Activated T-cell treated with anti-CD3 and anti-CD28 coated beads for 1 hour (primary cell): ENCODE results near the gene KRT15.

Experiments used
- DNase-seq: peaks from one replicate; pipeline ENCODE4 v3.0.0-alpha.2; 2020; ENCODE audit warnings: low read depth

KRT15 gene

GRCh38 chr17:41504246-41504977 is 14.3 kb downstream of the KRT15 start:
- DNase-seq = no peak

DNA sequence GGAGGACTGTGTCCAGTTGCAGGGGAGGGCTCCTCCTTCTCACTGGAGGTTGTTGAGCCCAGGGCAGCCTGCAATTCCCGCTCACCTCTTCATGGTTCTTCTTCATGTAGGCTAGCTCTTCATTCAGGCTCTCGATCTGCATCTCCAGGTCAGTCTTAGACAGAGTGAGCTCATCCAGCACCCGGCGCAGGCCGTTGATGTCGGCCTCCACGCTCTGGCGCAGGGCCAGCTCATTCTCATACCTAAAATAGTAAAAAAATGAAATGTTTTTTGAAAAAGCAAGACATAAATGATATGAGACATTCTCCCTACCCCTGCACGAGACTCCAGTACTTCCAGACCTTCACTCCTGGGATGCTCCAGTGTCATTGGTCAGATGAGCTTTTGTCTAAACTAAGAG is 15.5 kb downstream of the KRT15 start:
- DNase-seq = no peak

- DNase-seq = no peak
Observed at GRCh38 chr17:41500131-41500911, 18.4 kb downstream of the KRT15 start.

DNA sequence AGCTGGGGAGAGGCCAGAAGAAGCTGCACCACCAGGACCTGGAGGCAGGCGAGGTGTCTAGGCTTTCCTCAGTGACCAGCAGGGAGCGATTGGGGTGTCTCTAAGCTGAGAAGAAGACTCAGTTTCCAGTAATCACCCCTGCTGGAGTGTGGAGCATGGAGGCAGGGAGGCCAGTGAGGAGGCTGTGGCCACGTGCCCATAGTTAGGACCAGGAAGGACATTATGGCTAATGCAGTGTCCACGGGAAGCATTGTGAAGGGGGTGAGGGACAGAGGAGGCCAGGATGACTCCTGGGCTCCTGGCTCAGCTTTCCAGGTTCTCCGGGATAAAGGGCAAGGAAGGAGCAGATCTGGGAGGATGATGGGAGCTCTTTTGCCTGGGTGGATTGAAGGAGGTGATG is 19.0 kb downstream of the KRT15 start:
- DNase-seq = no peak

- no peak for DNase-seq
Observed at GRCh38 chr17:41498276-41498675, 20.4 kb downstream of the KRT15 start.

- DNase-seq = peak; percentile 21
Observed at GRCh38 chr17:41496803-41497484, 21.7 kb downstream of the KRT15 start.

DNA sequence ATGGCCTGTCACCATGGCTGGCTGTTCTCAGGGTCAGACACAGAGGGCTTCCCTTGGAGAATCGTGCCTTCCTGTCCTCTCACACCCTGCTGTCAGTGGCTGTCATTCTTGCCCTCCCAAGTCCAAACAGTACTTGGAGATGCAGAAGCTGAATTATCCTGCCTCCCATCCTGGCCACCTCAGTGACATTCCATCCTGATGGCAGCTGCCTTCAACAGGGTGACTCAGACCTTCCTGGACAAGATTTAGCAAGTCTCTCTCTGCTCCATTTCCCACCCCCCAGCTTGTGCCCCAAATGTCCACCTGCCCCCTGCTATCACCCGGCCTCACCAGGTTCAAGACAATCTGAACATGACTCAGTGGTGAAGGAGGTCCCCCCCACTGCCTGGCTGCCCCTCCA is 24.2 kb downstream of the KRT15 start:
- DNase-seq = no peak

- DNase-seq = no peak
Observed at GRCh38 chr17:41492771-41493170, 25.9 kb downstream of the KRT15 start.

GRCh38 chr17:41492351-41492750 is 26.3 kb downstream of the KRT15 start:
- no peak for DNase-seq

GRCh38 chr17:41491476-41491875 is 27.2 kb downstream of the KRT15 start:
- no peak for DNase-seq

- DNase-seq = no peak
Observed at GRCh38 chr17:41490000-41490990, 28.4 kb downstream of the KRT15 start.

GRCh38 chr17:41489531-41489930 is 29.2 kb downstream of the KRT15 start, which contains the start of gene KRT36:
Gene KRT36 (minus strand): TSS chr17:41489910. CDS start chr17:41489864, 46 bp downstream.
- no peak for DNase-seq

- DNase-seq = peak; percentile 3
Observed at GRCh38 chr17:41486809-41487530, 31.7 kb downstream of the KRT15 start.

- DNase-seq = no peak
Observed at GRCh38 chr17:41486316-41486715, 32.4 kb downstream of the KRT15 start.

DNA sequence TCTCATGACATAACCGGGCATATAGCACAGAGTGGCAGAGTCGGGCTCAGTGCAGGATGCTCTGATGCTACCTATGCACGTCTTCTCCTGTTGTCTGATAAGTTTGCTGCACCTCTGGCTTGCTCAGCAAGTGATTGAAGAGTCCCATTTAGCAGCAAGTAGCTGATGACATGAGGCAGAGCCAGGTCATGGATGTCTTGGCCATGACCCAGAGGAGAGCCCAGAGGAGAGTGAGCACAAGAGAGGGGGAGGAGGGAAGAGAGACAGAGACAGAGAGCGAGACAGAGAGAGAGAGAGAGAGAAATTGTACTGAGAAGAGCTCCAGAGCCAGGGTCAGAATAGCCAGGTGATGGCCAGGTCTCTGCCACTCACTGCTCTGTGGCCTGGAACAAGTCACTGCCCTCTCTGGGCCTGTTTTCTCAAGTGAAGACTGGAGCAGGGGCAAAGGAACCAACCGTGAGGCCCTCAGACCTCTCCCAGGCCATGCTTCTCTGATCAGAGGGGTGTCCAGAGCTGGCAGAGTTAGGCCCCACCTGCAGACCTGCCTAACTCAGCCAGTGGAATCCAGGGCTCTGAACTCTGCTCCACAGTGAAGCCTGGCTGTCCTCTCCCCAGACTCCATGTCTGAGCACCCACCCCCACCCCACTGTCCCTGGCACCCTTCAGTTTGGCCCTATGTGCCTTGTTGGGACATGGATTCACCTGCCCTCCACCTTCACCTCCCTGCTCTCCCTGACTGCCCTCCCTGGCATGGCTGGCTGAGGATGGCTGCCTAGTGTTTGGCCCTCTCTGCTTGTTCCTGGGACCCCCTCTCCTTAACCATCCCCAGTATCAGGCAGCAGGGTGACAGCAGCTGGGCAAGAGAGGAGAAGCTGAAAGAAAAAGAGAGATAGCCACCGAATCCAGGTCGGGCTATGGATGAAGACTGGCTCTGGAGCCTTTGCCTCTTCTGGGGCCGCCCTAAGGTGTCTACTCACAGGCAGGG is 33.5 kb downstream of the KRT15 start:
- no peak for DNase-seq

- no peak for DNase-seq
Observed at GRCh38 chr17:41483991-41484826, 34.5 kb downstream of the KRT15 start.

DNA sequence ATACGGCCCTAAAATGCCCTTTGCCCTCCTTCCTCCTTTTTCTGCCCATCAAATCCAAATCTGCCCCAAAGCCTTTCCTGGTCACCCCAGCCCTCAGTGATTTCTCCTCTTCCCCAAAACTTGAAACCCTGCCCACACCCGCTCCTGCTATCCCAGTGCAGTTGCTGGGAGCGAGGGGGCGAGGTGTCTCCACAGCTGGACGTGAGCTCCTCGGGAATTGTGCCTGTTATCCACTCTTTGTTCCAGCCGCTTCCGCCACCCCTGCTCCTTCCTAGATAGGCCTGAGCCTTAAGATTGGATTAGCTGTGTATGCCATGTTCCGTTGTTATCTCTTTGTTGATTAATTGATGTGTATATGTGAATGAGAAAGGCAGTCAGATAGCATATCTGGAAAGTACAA is 35.2 kb downstream of the KRT15 start:
- DNase-seq = no peak

DNA sequence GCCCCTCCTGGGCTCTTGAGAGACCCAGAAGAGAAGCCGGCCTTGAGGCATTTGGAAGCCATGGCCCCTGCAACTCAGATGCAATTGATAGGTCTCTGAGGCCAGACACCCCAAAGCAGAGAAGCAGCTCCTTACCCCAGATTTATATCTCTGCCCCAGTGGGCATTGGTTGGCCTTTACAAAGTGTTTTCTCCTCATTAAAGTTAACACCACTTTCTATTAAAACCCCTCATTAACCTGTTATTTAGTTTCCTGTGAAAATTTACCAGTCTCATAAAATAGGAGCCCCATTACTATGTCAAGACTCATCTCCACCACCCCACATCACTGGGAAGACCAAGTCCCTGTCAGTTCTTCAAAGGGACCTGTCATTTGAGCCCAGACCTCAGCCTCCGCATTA is 37.7 kb downstream of the KRT15 start, which contains the start of gene KRT35:
KRT35 (minus strand) TSS at position 116 of the 400 bp plus-strand sequence; CDS start at position 62, 54 bp downstream.
- DNase-seq = no peak

DNA sequence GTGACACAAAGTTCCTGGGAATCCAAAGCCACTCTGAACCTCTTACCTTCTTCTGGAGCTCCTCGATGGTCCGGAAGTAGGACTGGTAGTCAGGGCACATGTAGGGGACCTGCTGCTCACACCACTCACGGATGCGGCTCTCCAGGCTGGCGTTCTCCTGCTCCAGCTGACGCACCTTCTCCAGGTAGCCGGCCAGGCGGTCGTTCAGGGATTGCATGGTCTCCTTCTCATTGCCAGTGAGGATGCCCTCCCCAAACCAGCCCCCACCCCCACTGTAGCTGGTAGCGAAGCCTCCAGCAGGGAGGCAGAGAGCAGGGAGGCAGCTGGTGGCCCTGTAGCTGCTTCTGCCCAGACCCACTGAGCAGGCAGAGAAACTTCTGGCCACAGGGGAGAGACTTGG is 38.1 kb downstream of the KRT15 start:
- DNase-seq = no peak
